Gastroesophageal sphincter (tissue), 4 donors: ENCODE results near the gene THTPA. TPM values are rescaled to one million over a fixed set of nuclear protein-coding genes. Genes with fewer than 3 reads are reported as not detected.

Source experiments
- ATAC-seq: fragments of 150-250 bp; one replicate; pipeline ENCODE4 v1.9.1; 2016; ENCODE audit warnings: mild to moderate bottlenecking, moderate library complexity
- H3K27ac ChIP-seq, 4 donors: fragments of 200-600 bp; sonication (generic) in 3 of 4; 1 replicate in 3 of 4; 2 replicates in 1 of 4; pipeline ENCODE4 v1.5.1; 2016 to 2019
- H3K27me3 ChIP-seq: fragments of 200-600 bp; sonication (generic); one replicate; pipeline ENCODE4 v1.5.1; 2019
- H3K36me3 ChIP-seq, 2 donors: fragments of 200-600 bp; sonication (generic); one replicate each; pipeline ENCODE4 v1.5.1; 2019; ENCODE audit warnings: control low read depth in 1 of 2
- H3K4me1 ChIP-seq, 3 donors: fragments of 200-600 bp; sonication (generic); 1 replicate in 2 of 3; 2 replicates in 1 of 3; pipeline ENCODE4 v1.5.1; 2016 to 2019; ENCODE audit warnings: control low read depth in 2 of 3
- H3K4me3 ChIP-seq, 2 donors: fragments of 200-600 bp; sonication (generic); one replicate each; pipeline ENCODE4 v1.5.1; 2019; ENCODE audit warnings: mild to moderate bottlenecking in 1 of 2, moderate library complexity in 1 of 2
- H3K9me3 ChIP-seq, 3 donors: fragments of 200-600 bp; sonication (generic); one replicate each; pipeline ENCODE4 v1.5.1; 2017 to 2019; ENCODE audit warnings: control low read depth in 2 of 3
- CTCF ChIP-seq, 4 experiments: fragments of 200-600 bp in 2 of 4; fragments of 450-650 bp in 2 of 4; sonication (generic) in 1 of 4; IDR thresholded peaks; one replicate each; pipeline ENCODE4 v1.5.1; 2017 to 2019; ENCODE audit warnings: antibody characterized with exemption in 4 of 4, mild to moderate bottlenecking in 2 of 4, moderate library complexity in 2 of 4
- EP300 ChIP-seq: sonication (generic); formaldehyde crosslinking; IDR thresholded peaks from one replicate; pipeline ENCODE4 v1.6.1; 2017; ENCODE audit warnings: antibody characterized with exemption, mild to moderate bottlenecking
- POLR2A ChIP-seq, 2 donors: fragments of 450-650 bp; IDR thresholded peaks; one replicate each; pipeline ENCODE4 v1.6.1; 2017; ENCODE audit warnings: antibody characterized with exemption in 2 of 2, mild to moderate bottlenecking in 2 of 2, moderate library complexity in 1 of 2
- POLR2AphosphoS5 ChIP-seq: sonication (generic); formaldehyde crosslinking; IDR thresholded peaks from one replicate; pipeline ENCODE4 v1.6.1; 2017; ENCODE audit warnings: antibody characterized with exemption
- WGBS, 2 donors: methylation state at CpG; one replicate each; pipeline ENCODE4 v1.1.5; 2018; ENCODE audit warnings: low coverage in 1 of 2; 5-methylcytosine and 5-hydroxymethylcytosine counted together
- total RNA-seq, 4 donors: library from RNA; depleted of rRNA; stranded (reverse); fragments of >200 nt; gene quantifications; one replicate each; pipeline ENCODE4 v1.1.0, GENCODE V29; 2016

The THTPA gene
- total RNA-seq, 4 donors from 2014 or later = 17.7 to 28.8 (median 21.3) TPM

GRCh38 chr14:23561259-23561658, 5.2 kb downstream of the THTPA start:
- Histone ChIP-seq H3K9me3 (no peaks in the 10 kb centered on the region), H3K27me3 (no peaks in the 10 kb centered on the region), H3K36me3 (peaks cover 0 to 54% of the 10 kb centered on the region in 2 donors), H3K27ac (no peak overlapping the region), H3K4me3 (no peak overlapping the region), H3K4me1 (peaks cover 0 to 40% (median 11%) of the 10 kb centered on the region in 3 donors)
- no peak for ATAC-seq
- 60% methylated on average over 1 of the region's 2 CpGs; no CpG with 5 or more reads in 1 of the 2 donors for WGBS, 2 donors
- TF ChIP-seq EP300 = no peak
- TF ChIP-seq POLR2A (IDR thresholded peaks at IDR 0.05) = no peak
- no peak for TF ChIP-seq POLR2AphosphoS5
- no peak for TF ChIP-seq CTCF (IDR thresholded peaks at IDR 0.05)

GRCh38 chr14:23561873-23562821, 6.1 kb downstream of the THTPA start:
- Histone ChIP-seq H3K27ac (no peak overlapping the region), H3K27me3 (no peaks in the 10 kb centered on the region), H3K36me3 (peaks cover 0 to 54% of the 10 kb centered on the region in 2 donors), H3K4me3 (no peak overlapping the region), H3K9me3 (no peaks in the 10 kb centered on the region), H3K4me1 (peaks cover 0 to 40% (median 4%) of the 10 kb centered on the region in 3 donors)
- ATAC-seq = no peak
- no peak for TF ChIP-seq POLR2A (IDR thresholded peaks at IDR 0.05)
- no peak for TF ChIP-seq CTCF (IDR thresholded peaks at IDR 0.05)
- no peak for TF ChIP-seq EP300
- TF ChIP-seq POLR2AphosphoS5 = no peak
- 71 to 92% methylated on average over 2 to 10 of the region's 15 CpGs for WGBS, 2 donors

- Histone ChIP-seq H3K4me1 (peaks cover 0 to 38% (median 0%) of the 10 kb centered on the region in 3 donors), H3K4me3 (no peak overlapping the region), H3K27ac (peak overlapping the region in 1 of 4 donors; percentile 1), H3K9me3 (no peaks in the 10 kb centered on the region), H3K27me3 (no peaks in the 10 kb centered on the region), H3K36me3 (peaks cover 0 to 50% of the 10 kb centered on the region in 2 donors)
- ATAC-seq = peak; percentile 13
- TF ChIP-seq EP300 = no peak
- TF ChIP-seq POLR2A (IDR thresholded peaks at IDR 0.05) = peak in 1 of 2 donors; percentile 10
- TF ChIP-seq CTCF (IDR thresholded peaks at IDR 0.05) = peak in 3 of 4 experiments; percentile 88 to 91 (median 90)
- WGBS, 2 donors = 89% methylated on average over 2 of the region's 2 CpGs; no CpG with 5 or more reads in 1 of the 2 donors
These were observed 6.9 kb downstream of the THTPA start for GRCh38 chr14:23562822-23563472.

- 90% methylated on average over 3 of the region's 14 CpGs; no CpG with 5 or more reads in 1 of the 2 donors for WGBS, 2 donors
- peaks cover 0 to 37% (median 0%) of the 10 kb centered on the region in 3 donors for H3K4me1 ChIP-seq
- no peak for ATAC-seq
- no peaks in the 10 kb centered on the region for H3K27me3 ChIP-seq
- no peak for TF ChIP-seq POLR2A (IDR thresholded peaks at IDR 0.05)
- TF ChIP-seq CTCF (IDR thresholded peaks at IDR 0.05) = no peak
- no peak for TF ChIP-seq EP300
- no peak for TF ChIP-seq POLR2AphosphoS5
- peaks cover 0 to 43% of the 10 kb centered on the region in 2 donors for H3K36me3 ChIP-seq
- peak overlapping the region in 1 of 4 donors; percentile 1 for H3K27ac ChIP-seq
- H3K9me3 ChIP-seq = no peaks in the 10 kb centered on the region
- no peak overlapping the region for H3K4me3 ChIP-seq
These were observed 7.6 kb downstream of the THTPA start for GRCh38 chr14:23563473-23564180.
